HS-27A (cell line): Measurements from ENCODE around the gene SLC44A5.
"Not testable (repeated sequence)": the region's sequence is repeated elsewhere in the genome, so short reads cannot be mapped to it uniquely, and the experiment has no call there.

ENCODE experiments used
- DNase-seq: peaks from one replicate; pipeline ENCODE4 v3.0.0-alpha.2; 2012; ENCODE audit warnings: low read depth, missing footprints

The SLC44A5 gene

GRCh38 chr1:75449998-75450397 lies 160.9 kb downstream of the SLC44A5 start:
- no peak for DNase-seq

- no peak for DNase-seq
These were observed 166.7 kb downstream of the SLC44A5 start for GRCh38 chr1:75444220-75444619.

GRCh38 chr1:75440274-75440673 lies 170.6 kb downstream of the SLC44A5 start:
- no peak for DNase-seq

GRCh38 chr1:75438355-75438754 lies 172.6 kb downstream of the SLC44A5 start:
- no peak for DNase-seq

GRCh38 chr1:75431843-75432242 lies 179.1 kb downstream of the SLC44A5 start:
- no peak for DNase-seq

GRCh38 chr1:75430526-75430925 lies 180.4 kb downstream of the SLC44A5 start:
- DNase-seq, result no peak

- DNase-seq, result no peak
These were observed 184.2 kb downstream of the SLC44A5 start for GRCh38 chr1:75426688-75427087.

- DNase-seq, result no peak
These were observed 185.8 kb downstream of the SLC44A5 start for GRCh38 chr1:75425001-75425650.

GRCh38 chr1:75423616-75424015 lies 187.3 kb downstream of the SLC44A5 start:
- no peak for DNase-seq

- DNase-seq, result no peak
These were observed 187.8 kb downstream of the SLC44A5 start for GRCh38 chr1:75423136-75423535.

GRCh38 chr1:75421371-75421770 lies 189.5 kb downstream of the SLC44A5 start:
- DNase-seq, result no peak

- DNase-seq, result no peak
These were observed 195.7 kb downstream of the SLC44A5 start for GRCh38 chr1:75415187-75415586.

- no peak for DNase-seq
These were observed 198.3 kb downstream of the SLC44A5 start for GRCh38 chr1:75412616-75413015.

- DNase-seq, result not testable (repeated sequence)
These were observed 206.2 kb downstream of the SLC44A5 start for GRCh38 chr1:75404681-75405080.

- DNase-seq, result not testable (repeated sequence)
These were observed 207.7 kb downstream of the SLC44A5 start for GRCh38 chr1:75403147-75403646.

GRCh38 chr1:75400716-75401115 lies 210.2 kb downstream of the SLC44A5 start:
- no peak for DNase-seq

GRCh38 chr1:75396745-75397144 lies 214.2 kb downstream of the SLC44A5 start:
- DNase-seq, result no peak

- DNase-seq, result no peak
These were observed 214.7 kb downstream of the SLC44A5 start for GRCh38 chr1:75396260-75396659.

- no peak for DNase-seq
These were observed 216.4 kb downstream of the SLC44A5 start for GRCh38 chr1:75394386-75395139.

GRCh38 chr1:75392278-75392677 lies 218.6 kb downstream of the SLC44A5 start:
- no peak for DNase-seq

- not testable (repeated sequence) for DNase-seq
These were observed 235.2 kb downstream of the SLC44A5 start for GRCh38 chr1:75375476-75376447.

- DNase-seq, result no peak
These were observed 237.3 kb downstream of the SLC44A5 start for GRCh38 chr1:75373542-75374159.
